ENCODE measurements around the gene PSME2. TPM values are rescaled to one million over a fixed set of nuclear protein-coding genes. Genes with fewer than 3 reads are reported as not detected.
"Not testable (repeated sequence)": the region's sequence is repeated elsewhere in the genome, so short reads cannot be mapped to it uniquely, and the experiment has no call there.

Gene PSME2
- total RNA-seq, 2 donors from 2014 or later = 106 to 112 TPM

DNA sequence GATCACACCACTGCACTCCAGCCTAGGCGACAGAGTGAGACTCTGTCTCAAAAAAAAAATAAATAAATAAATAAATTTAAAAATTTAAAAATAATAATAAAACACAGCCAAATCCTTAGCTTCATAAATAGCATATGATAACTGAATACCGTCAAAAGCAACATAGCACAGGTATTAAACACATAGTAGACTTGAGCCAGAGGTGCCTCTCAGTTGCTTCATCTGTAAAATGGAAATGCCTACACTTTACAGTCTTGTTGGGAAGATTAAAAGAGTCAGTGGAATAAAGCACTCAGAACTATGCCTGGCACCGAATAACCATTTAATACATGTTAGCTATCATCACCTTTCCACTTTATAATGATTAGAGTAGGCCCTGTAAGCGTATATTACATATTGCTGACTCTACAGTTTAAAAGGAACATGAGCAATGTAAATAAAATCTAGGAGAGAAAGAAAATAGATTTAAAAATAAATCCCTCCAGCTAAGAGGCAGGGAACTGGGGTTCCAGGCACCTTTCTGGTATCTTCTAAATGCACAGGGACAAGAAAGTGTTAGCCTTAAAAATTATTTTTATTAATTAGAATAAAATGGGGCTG is 39.6 kb downstream of the PSME2 start:
- Mint-ChIP-seq H3K27me3 (ENCODE audit: insufficient read depth) (no peaks in the 10 kb centered on the region), H3K9me3 (peaks cover 30% of the 10 kb centered on the region), H3K27ac (no peak overlapping the region), H3K4me3 (no peak overlapping the region), H3K36me3 (ENCODE audit: low read depth) (peaks cover 34% of the 10 kb centered on the region), H3K4me1 (peaks cover 3% of the 10 kb centered on the region)
- H3K27me3 ChIP-seq (ENCODE audit: control insufficient read depth, insufficient read depth, low read length, poor library complexity, severe bottlenecking) = no peaks in the 10 kb centered on the region
- peaks cover 8% of the 10 kb centered on the region for H3K36me3 ChIP-seq (ENCODE audit: control insufficient read depth, insufficient read depth, low read length)
- TF ChIP-seq, protein P1, sequence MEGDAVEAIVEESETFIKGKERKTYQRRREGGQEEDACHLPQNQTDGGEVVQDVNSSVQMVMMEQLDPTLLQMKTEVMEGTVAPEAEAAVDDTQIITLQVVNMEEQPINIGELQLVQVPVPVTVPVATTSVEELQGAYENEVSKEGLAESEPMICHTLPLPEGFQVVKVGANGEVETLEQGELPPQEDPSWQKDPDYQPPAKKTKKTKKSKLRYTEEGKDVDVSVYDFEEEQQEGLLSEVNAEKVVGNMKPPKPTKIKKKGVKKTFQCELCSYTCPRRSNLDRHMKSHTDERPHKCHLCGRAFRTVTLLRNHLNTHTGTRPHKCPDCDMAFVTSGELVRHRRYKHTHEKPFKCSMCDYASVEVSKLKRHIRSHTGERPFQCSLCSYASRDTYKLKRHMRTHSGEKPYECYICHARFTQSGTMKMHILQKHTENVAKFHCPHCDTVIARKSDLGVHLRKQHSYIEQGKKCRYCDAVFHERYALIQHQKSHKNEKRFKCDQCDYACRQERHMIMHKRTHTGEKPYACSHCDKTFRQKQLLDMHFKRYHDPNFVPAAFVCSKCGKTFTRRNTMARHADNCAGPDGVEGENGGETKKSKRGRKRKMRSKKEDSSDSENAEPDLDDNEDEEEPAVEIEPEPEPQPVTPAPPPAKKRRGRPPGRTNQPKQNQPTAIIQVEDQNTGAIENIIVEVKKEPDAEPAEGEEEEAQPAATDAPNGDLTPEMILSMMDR (conservative IDR thresholded peaks at IDR 0.05) = no peak
- no peak overlapping the region for H3K27ac ChIP-seq (ENCODE audit: low read depth, low read length)
- no peak overlapping the region for H3K4me3 ChIP-seq (ENCODE audit: low read length)
- H3K4me1 ChIP-seq (ENCODE audit: control insufficient read depth, insufficient read depth, low read length) = no peaks in the 10 kb centered on the region
- 96% methylated on average over 3 of the region's 4 CpGs; no CpG with 5 or more reads in 1 of the 2 experiments for WGBS, 2 experiments (ENCODE audit: insufficient coverage in 1 of 2, insufficient read length in 1 of 2)
- H3K9me3 ChIP-seq (ENCODE audit: control insufficient read depth, low read length) = peaks cover 24% of the 10 kb centered on the region
- no peak for DNase-seq
- no peak overlapping the region for H3K9ac ChIP-seq (ENCODE audit: extremely low read depth, low read length, poor library complexity, severe bottlenecking)

GRCh38 chr14:24105609-24106239 is 40.7 kb downstream of the PSME2 start:
- H3K27me3 Mint-ChIP-seq (ENCODE audit: insufficient read depth); H3K27ac Mint-ChIP-seq; H3K9ac ChIP-seq (ENCODE audit: extremely low read depth, low read length, poor library complexity, severe bottlenecking); H3K4me1 Mint-ChIP-seq; H3K4me1 ChIP-seq (ENCODE audit: control insufficient read depth, insufficient read depth, low read length); H3K27ac ChIP-seq (ENCODE audit: low read depth, low read length); H3K27me3 ChIP-seq (ENCODE audit: control insufficient read depth, insufficient read depth, low read length, poor library complexity, severe bottlenecking); H3K4me3 Mint-ChIP-seq; DNase-seq; H3K36me3 ChIP-seq (ENCODE audit: control insufficient read depth, insufficient read depth, low read length); H3K4me3 ChIP-seq (ENCODE audit: low read length): not testable (repeated sequence)
- H3K9me3 Mint-ChIP-seq = peaks cover 30% of the 10 kb centered on the region
- peaks cover 24% of the 10 kb centered on the region for H3K9me3 ChIP-seq (ENCODE audit: control insufficient read depth, low read length)
- WGBS, 2 experiments (ENCODE audit: insufficient coverage in 1 of 2, insufficient read length in 1 of 2) = 83 to 90% methylated on average over 8 of the region's 8 CpGs
- peaks cover 37% of the 10 kb centered on the region for H3K36me3 Mint-ChIP-seq (ENCODE audit: low read depth)

- no peak for DNase-seq
- H3K9me3 ChIP-seq (ENCODE audit: control insufficient read depth, low read length) = peaks cover 24% of the 10 kb centered on the region
- H3K27ac Mint-ChIP-seq = no peak overlapping the region
- TF ChIP-seq, protein P1 (conservative IDR thresholded peaks at IDR 0.05) = no peak
- no peaks in the 10 kb centered on the region for H3K27me3 Mint-ChIP-seq (ENCODE audit: insufficient read depth)
- H3K4me3 ChIP-seq (ENCODE audit: low read length) = no peak overlapping the region
- peaks cover 48% of the 10 kb centered on the region for H3K36me3 Mint-ChIP-seq (ENCODE audit: low read depth)
- H3K4me1 Mint-ChIP-seq = no peaks in the 10 kb centered on the region
- no peak overlapping the region for H3K4me3 Mint-ChIP-seq
- H3K9me3 Mint-ChIP-seq = peaks cover 30% of the 10 kb centered on the region
- WGBS, 2 experiments (ENCODE audit: insufficient coverage in 1 of 2, insufficient read length in 1 of 2) = 93 to 97% methylated on average over 11 to 13 of the region's 13 CpGs
- no peak overlapping the region for H3K27ac ChIP-seq (ENCODE audit: low read depth, low read length)
- H3K4me1 ChIP-seq (ENCODE audit: control insufficient read depth, insufficient read depth, low read length) = no peaks in the 10 kb centered on the region
- H3K36me3 ChIP-seq (ENCODE audit: control insufficient read depth, insufficient read depth, low read length) = peaks cover 8% of the 10 kb centered on the region
- H3K9ac ChIP-seq (ENCODE audit: extremely low read depth, low read length, poor library complexity, severe bottlenecking) = no peak overlapping the region
- no peaks in the 10 kb centered on the region for H3K27me3 ChIP-seq (ENCODE audit: control insufficient read depth, insufficient read depth, low read length, poor library complexity, severe bottlenecking)
These were observed 43.0 kb downstream of the PSME2 start for GRCh38 chr14:24103451-24103850.
